ENCODE results near the gene TGFBI. TPM values are rescaled to one million over a fixed set of nuclear protein-coding genes. Genes with fewer than 3 reads are reported as not detected.

TGFBI gene
- total and polyA plus RNA-seq, 12 donors = 26.8 to 200 (median 104) TPM

GRCh38 chr5:136040746-136041415 lies 12.1 kb downstream of the TGFBI start:
- intact Hi-C loops (cut with DNase I) = no loop called here
- H3K27ac ChIP-seq = no peak overlapping the region
- no peak for DNase-seq
- peaks cover 0 to 5% of the 10 kb centered on the region in 2 donors for H3K36me3 ChIP-seq (replicated peaks in 1 of 2)
- 66 to 86% (median 68%) methylated on average over 3 to 4 of the region's 4 CpGs for WGBS, 4 donors
- H3K27me3 ChIP-seq = no peaks in the 10 kb centered on the region
- H3K9me3 ChIP-seq (replicated peaks in 1 of 3) = no peaks in the 10 kb centered on the region
- TF ChIP-seq CTCF (IDR thresholded peaks at IDR 0.05) (no peak), POLR2A (IDR thresholded peaks at IDR 0.05) (no peak)
- peaks cover 0 to 9% of the 10 kb centered on the region in 2 donors for H3K4me1 ChIP-seq (replicated peaks in 1 of 2)
- no peak overlapping the region for H3K4me3 ChIP-seq

GRCh38 chr5:136042156-136042555 lies 13.4 kb downstream of the TGFBI start:
- no peak for TF ChIP-seq CTCF (IDR thresholded peaks at IDR 0.05)
- Histone ChIP-seq H3K9me3 (replicated peaks in 1 of 3) (no peaks in the 10 kb centered on the region), H3K4me1 (replicated peaks in 1 of 2) (peaks cover 0 to 9% of the 10 kb centered on the region in 2 donors), H3K27ac (no peak overlapping the region), H3K27me3 (no peaks in the 10 kb centered on the region), H3K4me3 (no peak overlapping the region), H3K36me3 (replicated peaks in 1 of 2) (peaks cover 0 to 5% of the 10 kb centered on the region in 2 donors)
- intact Hi-C loops (cut with DNase I) = no loop called here
- 54 to 71% (median 55%) methylated on average over 1 of the region's 1 CpG for WGBS, 4 donors
- DNase-seq = no peak

GRCh38 chr5:136042665-136043121 lies 13.9 kb downstream of the TGFBI start:
- H3K4me1 ChIP-seq (replicated peaks in 1 of 2) = peaks cover 0 to 9% of the 10 kb centered on the region in 2 donors
- intact Hi-C loops (cut with DNase I) = no loop called here
- H3K4me3 ChIP-seq = no peak overlapping the region
- WGBS, 4 donors = 52 to 67% (median 60%) methylated on average over 6 of the region's 6 CpGs
- no peaks in the 10 kb centered on the region for H3K9me3 ChIP-seq (replicated peaks in 1 of 3)
- H3K27ac ChIP-seq = no peak overlapping the region
- peaks cover 0 to 5% of the 10 kb centered on the region in 2 donors for H3K36me3 ChIP-seq (replicated peaks in 1 of 2)
- no peak for TF ChIP-seq CTCF (IDR thresholded peaks at IDR 0.05)
- no peak for TF ChIP-seq POLR2A (IDR thresholded peaks at IDR 0.05)
- no peak for DNase-seq
- H3K27me3 ChIP-seq = no peaks in the 10 kb centered on the region

GRCh38 chr5:136043551-136043950 lies 14.8 kb downstream of the TGFBI start:
- no peaks in the 10 kb centered on the region for H3K9me3 ChIP-seq (replicated peaks in 1 of 3)
- intact Hi-C loops (cut with DNase I) = no loop called here
- H3K4me1 ChIP-seq (replicated peaks in 1 of 2) = peaks cover 0 to 9% of the 10 kb centered on the region in 2 donors
- no peak overlapping the region for H3K27ac ChIP-seq
- TF ChIP-seq POLR2A (IDR thresholded peaks at IDR 0.05) (no peak), CTCF (IDR thresholded peaks at IDR 0.05) (no peak)
- no peaks in the 10 kb centered on the region for H3K27me3 ChIP-seq
- H3K36me3 ChIP-seq (replicated peaks in 1 of 2) = peaks cover 0 to 5% of the 10 kb centered on the region in 2 donors
- DNase-seq = no peak
- WGBS, 4 donors = 61 to 95% (median 86%) methylated on average over 2 of the region's 2 CpGs
- H3K4me3 ChIP-seq = no peak overlapping the region

Measured in adrenal gland (tissue), 12 donors.